Astrocyte (in vitro differentiated cells and primary cell): ENCODE results near the gene AACS. TPM values are rescaled to one million over a fixed set of nuclear protein-coding genes. Genes with fewer than 3 reads are reported as not detected.

ENCODE experiments used
- DNase-seq: peaks from one replicate; pipeline ENCODE4 v3.0.0-alpha.2; 2010; ENCODE audit warnings: low read depth
- FAIRE-seq: peaks from 2 replicates; lab custom pipeline; 2011; peaks lifted over from hg19 to GRCh38; lab: Jason Lieb, UNC
- H2AFZ ChIP-seq: 2 replicates; pipeline ENCODE4 v1.6.0; 2012; ENCODE audit warnings: low read depth, low read length, inconsistent platforms
- H3K27ac ChIP-seq: 2 replicates; pipeline ENCODE4 v1.5.1; 2011; ENCODE audit warnings: low read depth, low read length, inconsistent platforms
- H3K27me3 ChIP-seq: 2 replicates; pipeline ENCODE4 v1.6.0; 2011; ENCODE audit warnings: low read length, inconsistent platforms; ENCODE audit not compliant: insufficient read depth
- H3K36me3 ChIP-seq: 2 replicates; pipeline ENCODE4 v1.5.1; 2011; ENCODE audit warnings: low read length, inconsistent platforms; ENCODE audit not compliant: insufficient read depth
- H3K4me1 ChIP-seq: 2 replicates; pipeline ENCODE4 v1.5.1; 2011; ENCODE audit warnings: low read length, inconsistent platforms; ENCODE audit not compliant: insufficient read depth
- H3K4me2 ChIP-seq: 2 replicates; pipeline ENCODE4 v1.6.0; 2012; ENCODE audit warnings: low read length, inconsistent platforms
- H3K4me3 ChIP-seq: 2 replicates; pipeline ENCODE4 v1.5.1; 2011; ENCODE audit warnings: low read depth, mild to moderate bottlenecking, low read length, inconsistent platforms; ENCODE audit not compliant: insufficient read depth
- H3K79me2 ChIP-seq: 2 replicates; pipeline ENCODE4 v1.6.0; 2012; ENCODE audit warnings: mild to moderate bottlenecking, low read length, inconsistent platforms; ENCODE audit not compliant: insufficient read depth
- H3K9ac ChIP-seq: 2 replicates; pipeline ENCODE4 v1.6.0; 2012; ENCODE audit warnings: mild to moderate bottlenecking, low read length, inconsistent platforms
- H3K9me3 ChIP-seq: 2 replicates; pipeline ENCODE4 v1.5.1; 2012; ENCODE audit warnings: low read depth, mild to moderate bottlenecking, low read length, inconsistent platforms; ENCODE audit not compliant: insufficient read depth
- H4K20me1 ChIP-seq: 2 replicates; pipeline ENCODE4 v1.6.0; 2012; ENCODE audit warnings: low read length, inconsistent platforms; ENCODE audit not compliant: insufficient read depth
- H3K27ac Mint-ChIP-seq: one replicate; pipeline ENCODE4 v1.8.0; 2021; ENCODE audit warnings: mild to moderate bottlenecking, mixed read lengths; ENCODE audit not compliant: unreplicated experiment
- H3K27me3 Mint-ChIP-seq: one replicate; pipeline ENCODE4 v1.8.0; 2021; ENCODE audit warnings: low read depth, mixed read lengths; ENCODE audit not compliant: unreplicated experiment
- H3K36me3 Mint-ChIP-seq: one replicate; pipeline ENCODE4 v1.8.0; 2021; ENCODE audit warnings: low read depth, mixed read lengths; ENCODE audit not compliant: unreplicated experiment
- H3K4me1 Mint-ChIP-seq: one replicate; pipeline ENCODE4 v1.8.0; 2021; ENCODE audit warnings: low read depth, mixed read lengths; ENCODE audit not compliant: unreplicated experiment
- H3K4me3 Mint-ChIP-seq: one replicate; pipeline ENCODE4 v1.8.0; 2021; ENCODE audit warnings: mild to moderate bottlenecking, moderate library complexity, mixed read lengths; ENCODE audit not compliant: unreplicated experiment
- H3K9me3 Mint-ChIP-seq: one replicate; pipeline ENCODE4 v1.8.0; 2021; ENCODE audit warnings: mild to moderate bottlenecking, mixed read lengths; ENCODE audit not compliant: unreplicated experiment
- CTCF ChIP-seq: IDR thresholded peaks from 2 replicates; pipeline ENCODE4 v1.5.1; 2011; ENCODE audit warnings: low read depth, mild to moderate bottlenecking, inconsistent platforms, low read length, moderate library complexity; ENCODE audit not compliant: insufficient read depth
- EZH2 ChIP-seq: IDR thresholded peaks from 2 replicates; pipeline ENCODE4 v1.6.1; 2012; ENCODE audit warnings: mild to moderate bottlenecking, low read length, inconsistent platforms; ENCODE audit not compliant: insufficient read depth
- total RNA-seq: library from RNA; stranded (reverse); gene quantifications from 2 replicates; pipeline ENCODE4 v1.2.1, GENCODE V29; 2021

The AACS gene
- total RNA-seq, 1 donor from 2014 or later: 22.5 TPM

DNA sequence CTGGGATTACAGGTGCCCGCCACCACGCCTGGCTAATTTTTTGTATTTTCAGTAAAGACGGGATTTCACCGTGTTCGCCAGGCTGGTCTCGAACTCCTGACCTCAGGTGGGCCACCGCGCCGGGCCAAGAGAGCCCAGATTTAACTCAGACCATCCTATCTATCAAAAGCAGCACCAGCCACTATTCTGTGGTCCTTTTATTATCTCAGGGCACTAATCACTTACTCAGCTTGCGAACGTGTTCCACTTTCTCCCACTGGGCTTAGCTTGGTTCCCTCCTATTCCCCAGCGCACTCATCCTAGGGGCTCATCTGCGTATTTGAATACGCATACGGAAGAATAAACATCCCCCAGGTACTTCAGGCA lies 16.2 kb upstream of the AACS start:
- Histone ChIP-seq H2AFZ (peak overlapping the region; percentile 99), H3K4me3 (peak overlapping the region; percentile 79), H3K9ac (peak overlapping the region; percentile 59), H3K9me3 (no peaks in the 10 kb centered on the region), H3K27ac (no peak overlapping the region), H3K79me2 (no peaks in the 10 kb centered on the region), H3K36me3 (no peaks in the 10 kb centered on the region), H3K4me2 (peak overlapping the region; percentile 99), H3K4me1 (peaks cover 3% of the 10 kb centered on the region), H4K20me1 (no peaks in the 10 kb centered on the region), H3K27me3 (no peaks in the 10 kb centered on the region)
- FAIRE-seq (no peak), DNase-seq (no peak)
- Mint-ChIP-seq H3K36me3 (no peaks in the 10 kb centered on the region), H3K4me1 (no peaks in the 10 kb centered on the region), H3K4me3 (no peak overlapping the region), H3K9me3 (no peaks in the 10 kb centered on the region), H3K27ac (no peak overlapping the region), H3K27me3 (no peaks in the 10 kb centered on the region)
- TF ChIP-seq EZH2: no peak
- no peak for TF ChIP-seq CTCF

DNA sequence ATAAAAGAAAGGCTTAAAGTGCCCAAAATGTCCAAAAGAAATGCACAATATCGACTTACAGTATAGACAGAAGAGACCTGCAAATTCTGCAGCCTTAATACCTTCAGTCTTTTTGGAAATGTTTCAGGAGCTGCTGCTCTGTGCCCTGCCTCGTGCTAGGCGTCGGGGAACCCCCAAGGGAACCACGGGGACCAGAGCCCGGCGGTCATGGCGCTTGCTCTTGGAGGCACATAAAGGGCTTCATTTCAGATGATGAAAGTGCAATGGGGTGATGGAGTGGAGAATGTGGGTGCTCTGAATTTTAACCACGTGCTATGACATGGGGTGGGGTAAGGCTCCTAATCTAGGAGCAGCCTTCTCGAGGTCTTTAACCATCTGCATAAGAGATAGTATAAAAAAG lies 14.8 kb upstream of the AACS start:
- no peaks in the 10 kb centered on the region for H3K4me1 Mint-ChIP-seq
- Histone ChIP-seq H3K4me3 (no peak overlapping the region), H3K79me2 (no peaks in the 10 kb centered on the region), H3K9me3 (no peaks in the 10 kb centered on the region), H3K9ac (no peak overlapping the region), H4K20me1 (no peaks in the 10 kb centered on the region), H3K36me3 (no peaks in the 10 kb centered on the region), H3K4me2 (no peak overlapping the region), H3K27ac (no peak overlapping the region), H3K27me3 (no peaks in the 10 kb centered on the region), H2AFZ (no peak overlapping the region), H3K4me1 (peaks cover 3% of the 10 kb centered on the region)
- FAIRE-seq (no peak), DNase-seq (no peak)
- H3K4me3 Mint-ChIP-seq: no peak overlapping the region
- TF ChIP-seq CTCF (no peak), EZH2 (no peak)
- no peak overlapping the region for H3K27ac Mint-ChIP-seq
- peaks cover 3% of the 10 kb centered on the region for H3K27me3 Mint-ChIP-seq
- no peaks in the 10 kb centered on the region for H3K9me3 Mint-ChIP-seq
- H3K36me3 Mint-ChIP-seq: peaks cover 2% of the 10 kb centered on the region

DNA sequence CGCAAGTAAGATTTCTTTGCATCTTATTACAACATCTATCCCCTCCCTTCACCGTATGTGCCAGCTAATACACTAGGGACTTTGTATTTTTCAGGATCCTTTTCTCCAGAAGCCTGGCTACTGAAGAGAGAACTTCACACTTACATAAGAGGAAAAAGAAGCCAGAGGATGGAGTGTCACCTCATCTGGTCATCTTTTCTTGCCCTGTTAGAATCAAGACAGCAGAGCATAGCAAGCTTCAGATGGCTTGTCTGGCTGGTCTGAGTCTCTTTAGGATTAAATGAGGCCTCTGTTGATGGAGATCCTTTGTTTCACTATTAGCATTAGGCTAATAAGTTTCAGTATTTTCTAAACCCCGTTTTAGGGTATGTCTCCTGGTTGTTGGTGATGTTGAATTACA lies 14.4 kb upstream of the AACS start:
- no peaks in the 10 kb centered on the region for H3K4me1 Mint-ChIP-seq
- Histone ChIP-seq H2AFZ (no peak overlapping the region), H3K36me3 (no peaks in the 10 kb centered on the region), H3K79me2 (no peaks in the 10 kb centered on the region), H3K4me2 (no peak overlapping the region), H3K4me1 (peaks cover 3% of the 10 kb centered on the region), H3K9ac (no peak overlapping the region), H3K9me3 (no peaks in the 10 kb centered on the region), H4K20me1 (no peaks in the 10 kb centered on the region), H3K27ac (no peak overlapping the region), H3K4me3 (no peak overlapping the region), H3K27me3 (no peaks in the 10 kb centered on the region)
- H3K36me3 Mint-ChIP-seq: peaks cover 3% of the 10 kb centered on the region
- DNase-seq (no peak), FAIRE-seq (no peak)
- no peak overlapping the region for H3K27ac Mint-ChIP-seq
- TF ChIP-seq CTCF (no peak), EZH2 (no peak)
- H3K4me3 Mint-ChIP-seq: no peak overlapping the region
- peaks cover 3% of the 10 kb centered on the region for H3K27me3 Mint-ChIP-seq
- H3K9me3 Mint-ChIP-seq: peaks cover under 1% of the 10 kb centered on the region
